ENCODE results near the gene EFNA2. TPM values are rescaled to one million over a fixed set of nuclear protein-coding genes. Genes with fewer than 3 reads are reported as not detected.

The EFNA2 gene
- polyA plus RNA-seq, 1 donor (not counting 4 experiments of a cell fraction or from before 2014, with no cell fraction given): not detected

DNA sequence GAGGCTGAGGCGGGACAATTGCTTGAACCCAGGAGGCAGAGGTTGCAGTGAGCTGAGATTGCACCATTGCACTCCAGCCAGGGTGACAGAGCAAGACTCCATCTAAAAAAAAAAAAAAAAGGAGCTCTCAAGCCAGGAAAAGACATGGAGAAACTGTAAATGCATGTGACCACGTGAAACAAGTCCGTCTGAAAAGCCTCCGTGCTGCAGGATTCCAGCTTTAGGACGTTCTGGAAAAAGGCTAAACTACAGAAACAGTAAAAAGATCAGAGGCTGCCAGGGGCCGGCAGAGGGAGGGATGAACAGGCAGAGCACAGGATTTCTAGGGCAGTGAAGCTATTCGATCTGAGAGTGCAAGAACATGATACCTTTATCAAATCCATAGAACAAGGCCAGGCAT lies 57.4 kb downstream of the EFNA2 start:
- Histone ChIP-seq H3K27ac (ENCODE audit: control insufficient read depth, insufficient read depth, low read length) (no peak overlapping the region), H2AFZ (ENCODE audit: control insufficient read depth, low read length) (no peak overlapping the region), H3K4me2 (ENCODE audit: control insufficient read depth, extremely low read depth, insufficient read depth, low read depth, low read length) (no peak overlapping the region), H4K20me1 (ENCODE audit: control insufficient read depth, extremely low read depth, insufficient read depth, low read length) (no peaks in the 10 kb centered on the region), H3K9me1 (ENCODE audit: control insufficient read depth, extremely low read depth, insufficient read depth, low read length) (no peaks in the 10 kb centered on the region), H3K9me3 (ENCODE audit: control insufficient read depth, low read depth, low read length) (no peaks in the 10 kb centered on the region), H3K27me3 (ENCODE audit: control insufficient read depth, extremely low read depth, insufficient read depth, low read length) (peaks cover 6% of the 10 kb centered on the region), H3K36me3 (ENCODE audit: control insufficient read depth in 2 of 2, extremely low read depth in 1 of 2, insufficient read depth in 2 of 2, low read length in 2 of 2) (no peaks in the 10 kb centered on the region), H3K4me1 (ENCODE audit: control insufficient read depth, extremely low read depth, insufficient read depth, low read length) (no peaks in the 10 kb centered on the region), H3K4me3 (ENCODE audit: control insufficient read depth in 2 of 3, extremely low read depth in 1 of 3, insufficient read depth in 2 of 3, low read depth in 1 of 3, low read length in 3 of 3) (no peak overlapping the region), H3K9ac (ENCODE audit: control insufficient read depth, extremely low read depth, insufficient read depth, low read length) (no peak overlapping the region), H3K79me2 (ENCODE audit: control insufficient read depth, insufficient read depth, low read length) (no peaks in the 10 kb centered on the region)
- no peak for DNase-seq (ENCODE audit: low read depth, low spot score)
- dilution Hi-C loops (cut with MboI; ENCODE audit: extremely low pct_ligation_motif_present, low sequenced_read_pairs): no loop called here
- FAIRE-seq: no peak
- TF ChIP-seq CTCF (optimal IDR thresholded peaks at IDR 0.05 in 1 of 3, IDR thresholded peaks at IDR 0.05 in 1 of 3, conservative IDR thresholded peaks at IDR 0.05 in 1 of 3; ENCODE audit: extremely low read depth in 1 of 3, insufficient read depth in 2 of 3, low read length in 3 of 3): no peak
- no peak for TF ChIP-seq EZH2 (IDR thresholded peaks at IDR 0.05; ENCODE audit: low read length)

- no peaks in the 10 kb centered on the region for H3K9me1 ChIP-seq (ENCODE audit: control insufficient read depth, extremely low read depth, insufficient read depth, low read length)
- H3K4me3 ChIP-seq (ENCODE audit: control insufficient read depth in 2 of 3, extremely low read depth in 1 of 3, insufficient read depth in 2 of 3, low read depth in 1 of 3, low read length in 3 of 3): no peak overlapping the region
- H3K4me1 ChIP-seq (ENCODE audit: control insufficient read depth, extremely low read depth, insufficient read depth, low read length): no peaks in the 10 kb centered on the region
- no peak for FAIRE-seq
- no peak for TF ChIP-seq CTCF (optimal IDR thresholded peaks at IDR 0.05 in 1 of 3, IDR thresholded peaks at IDR 0.05 in 1 of 3, conservative IDR thresholded peaks at IDR 0.05 in 1 of 3; ENCODE audit: extremely low read depth in 1 of 3, insufficient read depth in 2 of 3, low read length in 3 of 3)
- no peak for TF ChIP-seq EZH2 (IDR thresholded peaks at IDR 0.05; ENCODE audit: low read length)
- H4K20me1 ChIP-seq (ENCODE audit: control insufficient read depth, extremely low read depth, insufficient read depth, low read length): no peaks in the 10 kb centered on the region
- no peaks in the 10 kb centered on the region for H3K36me3 ChIP-seq (ENCODE audit: control insufficient read depth in 2 of 2, extremely low read depth in 1 of 2, insufficient read depth in 2 of 2, low read length in 2 of 2)
- H3K27me3 ChIP-seq (ENCODE audit: control insufficient read depth, extremely low read depth, insufficient read depth, low read length): no peaks in the 10 kb centered on the region
- no peaks in the 10 kb centered on the region for H3K9me3 ChIP-seq (ENCODE audit: control insufficient read depth, low read depth, low read length)
- no peak overlapping the region for H3K9ac ChIP-seq (ENCODE audit: control insufficient read depth, extremely low read depth, insufficient read depth, low read length)
- no peak overlapping the region for H2AFZ ChIP-seq (ENCODE audit: control insufficient read depth, low read length)
- no peak overlapping the region for H3K4me2 ChIP-seq (ENCODE audit: control insufficient read depth, extremely low read depth, insufficient read depth, low read depth, low read length)
- dilution Hi-C loops (cut with MboI; ENCODE audit: extremely low pct_ligation_motif_present, low sequenced_read_pairs): no loop called here
- no peaks in the 10 kb centered on the region for H3K79me2 ChIP-seq (ENCODE audit: control insufficient read depth, insufficient read depth, low read length)
- no peak for DNase-seq (ENCODE audit: low read depth, low spot score)
- H3K27ac ChIP-seq (ENCODE audit: control insufficient read depth, insufficient read depth, low read length): no peak overlapping the region
These were observed 63.5 kb downstream of the EFNA2 start for GRCh38 chr19:1349211-1349610.
